Muscle of back (tissue), 11 donors: Measurements from ENCODE around the gene ATXN2. TPM values are rescaled to one million over a fixed set of nuclear protein-coding genes. Genes with fewer than 3 reads are reported as not detected.

ENCODE experiments used
- DNase-seq, 3 donors: peaks; one replicate each; pipeline versions ENCODE4 v3.0.0 to v3.0.0-alpha.2; 2013
- polyA plus RNA-seq, 10 donors: library from polyadenylated mRNA; unstranded; fragments of 120-200 nt; gene quantifications; one replicate each; pipeline ENCODE4 v1.2.1, GENCODE V29; 2013; ENCODE audit not compliant: insufficient read length in 10 of 10

The ATXN2 gene
- polyA plus RNA-seq, 10 donors = 36.9 to 66.1 (median 53.2) TPM

DNA sequence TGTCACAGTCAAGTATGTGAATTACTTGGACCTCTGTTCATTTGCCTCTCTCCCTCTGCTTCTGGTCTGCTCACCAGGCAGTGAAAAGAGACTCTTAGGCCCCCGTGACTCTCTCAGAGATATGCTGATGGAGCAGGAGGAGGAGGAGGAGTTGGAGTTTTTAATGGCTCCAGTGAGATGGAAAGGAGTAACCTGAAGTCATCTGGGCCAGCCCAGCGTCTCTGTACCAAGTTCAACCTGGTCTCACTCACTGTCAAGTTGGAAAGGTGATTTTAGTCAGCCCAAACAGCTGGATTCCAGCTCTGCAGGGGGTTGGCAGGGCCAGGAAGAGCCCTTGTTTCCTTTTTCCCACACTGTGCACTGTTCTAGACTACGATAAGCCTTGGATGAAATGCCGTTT is 144.8 kb downstream of the ATXN2 start:
- no peak for DNase-seq

DNA sequence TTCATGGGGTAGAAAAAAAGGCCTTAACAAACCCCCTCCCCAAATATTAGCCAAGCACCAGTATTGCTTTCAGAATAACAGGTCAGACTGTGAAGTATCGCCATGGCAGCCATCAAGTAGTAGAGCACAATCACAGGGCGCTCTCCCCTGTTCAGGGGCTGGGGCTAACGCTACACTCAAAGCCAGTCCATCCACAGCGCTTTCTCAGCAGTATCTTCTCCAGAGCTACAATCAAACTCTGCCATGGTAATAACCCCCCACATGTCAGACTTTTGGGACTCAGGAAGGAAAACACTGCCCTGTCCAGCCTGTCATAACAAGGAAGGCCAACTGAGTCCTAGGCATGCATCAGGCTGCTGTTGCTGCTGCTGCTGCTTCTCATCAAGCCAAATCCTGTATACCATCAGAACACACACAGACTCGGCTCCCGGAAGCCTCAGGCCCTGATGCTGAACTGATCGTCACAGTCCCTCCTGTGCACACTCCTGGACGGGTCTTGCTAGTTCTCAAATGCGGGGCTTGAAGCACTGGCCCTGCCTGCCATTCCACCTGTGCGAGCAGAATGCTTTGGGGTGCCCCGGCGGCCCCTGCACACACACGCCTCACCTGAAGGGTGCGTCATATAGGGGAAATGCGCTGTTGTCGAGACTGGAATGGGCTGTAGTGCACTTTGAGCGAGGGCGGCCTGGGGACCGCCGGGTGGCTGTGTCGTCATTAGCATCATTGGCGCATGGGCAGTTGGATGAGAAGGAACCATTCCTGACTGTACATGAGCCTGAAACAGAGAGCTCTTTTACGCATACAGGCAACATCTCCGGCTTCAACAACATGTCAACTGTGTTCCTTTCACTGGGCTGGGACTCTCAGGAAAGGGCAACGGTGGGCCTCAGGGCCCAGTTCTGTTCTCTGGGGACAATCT is 145.8 kb downstream of the ATXN2 start:
- no peak for DNase-seq

DNA sequence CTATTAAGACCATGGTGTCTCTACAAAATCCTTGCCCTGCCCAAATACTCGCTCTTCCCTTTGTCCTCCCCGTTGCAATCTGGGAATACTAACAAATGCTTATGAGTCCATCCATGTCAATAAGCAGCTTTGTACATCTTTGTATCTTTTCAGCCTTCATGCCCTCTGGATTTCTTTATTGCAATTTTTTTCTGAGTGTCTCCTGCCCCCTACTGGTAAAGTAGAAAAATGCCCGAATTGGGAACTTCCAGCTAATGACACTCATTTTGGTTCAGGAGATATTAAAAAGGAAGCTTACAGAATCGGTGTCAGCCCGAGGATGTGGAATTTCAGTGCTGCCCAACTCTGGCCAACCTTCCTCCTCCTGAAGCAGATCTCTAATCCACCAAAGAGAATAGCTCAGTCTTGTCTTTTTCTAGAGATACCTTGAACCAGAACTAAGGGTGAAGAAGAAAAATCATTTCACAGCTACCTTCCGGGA is 147.4 kb downstream of the ATXN2 start:
- DNase-seq = peak in 2 of 3 donors; percentile 45 to 60

DNA sequence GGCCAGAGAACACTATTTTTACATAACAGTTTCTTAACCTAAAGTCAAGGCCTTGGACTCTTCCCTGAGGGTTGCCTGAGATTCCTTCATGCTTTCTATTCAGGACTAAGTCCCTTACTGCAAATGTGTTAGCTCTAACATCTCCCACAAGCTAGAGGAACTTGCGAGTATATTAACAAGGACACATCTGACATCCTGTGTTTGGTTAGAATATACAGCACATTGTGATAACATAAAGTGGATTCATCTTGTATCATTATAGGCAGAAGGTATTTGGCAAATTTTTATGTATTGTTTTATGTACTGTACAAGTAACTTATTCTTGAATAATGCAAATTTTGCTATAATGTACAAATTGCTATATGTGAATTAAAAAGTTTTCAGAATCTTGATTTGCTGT is 147.9 kb downstream of the ATXN2 start:
- DNase-seq = no peak

DNA sequence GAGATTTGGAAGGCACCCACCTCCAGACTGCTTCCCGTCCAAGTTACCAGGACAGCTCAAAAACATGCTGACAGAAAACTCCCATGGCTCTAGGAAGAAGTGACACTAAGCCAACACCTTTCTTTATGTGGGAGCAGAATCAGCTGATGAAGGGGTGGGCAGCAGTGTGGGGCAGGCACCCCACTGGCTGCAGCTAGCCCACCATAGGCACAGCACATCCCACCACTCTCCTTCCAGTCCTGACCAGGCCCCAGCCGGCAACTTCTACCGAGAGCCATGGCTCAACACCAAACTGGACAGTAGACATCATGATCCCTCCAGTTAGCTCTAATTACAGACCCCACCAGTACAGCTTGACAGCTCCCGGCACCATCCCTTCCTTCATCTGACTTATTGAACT is 148.4 kb downstream of the ATXN2 start:
- no peak for DNase-seq

DNA sequence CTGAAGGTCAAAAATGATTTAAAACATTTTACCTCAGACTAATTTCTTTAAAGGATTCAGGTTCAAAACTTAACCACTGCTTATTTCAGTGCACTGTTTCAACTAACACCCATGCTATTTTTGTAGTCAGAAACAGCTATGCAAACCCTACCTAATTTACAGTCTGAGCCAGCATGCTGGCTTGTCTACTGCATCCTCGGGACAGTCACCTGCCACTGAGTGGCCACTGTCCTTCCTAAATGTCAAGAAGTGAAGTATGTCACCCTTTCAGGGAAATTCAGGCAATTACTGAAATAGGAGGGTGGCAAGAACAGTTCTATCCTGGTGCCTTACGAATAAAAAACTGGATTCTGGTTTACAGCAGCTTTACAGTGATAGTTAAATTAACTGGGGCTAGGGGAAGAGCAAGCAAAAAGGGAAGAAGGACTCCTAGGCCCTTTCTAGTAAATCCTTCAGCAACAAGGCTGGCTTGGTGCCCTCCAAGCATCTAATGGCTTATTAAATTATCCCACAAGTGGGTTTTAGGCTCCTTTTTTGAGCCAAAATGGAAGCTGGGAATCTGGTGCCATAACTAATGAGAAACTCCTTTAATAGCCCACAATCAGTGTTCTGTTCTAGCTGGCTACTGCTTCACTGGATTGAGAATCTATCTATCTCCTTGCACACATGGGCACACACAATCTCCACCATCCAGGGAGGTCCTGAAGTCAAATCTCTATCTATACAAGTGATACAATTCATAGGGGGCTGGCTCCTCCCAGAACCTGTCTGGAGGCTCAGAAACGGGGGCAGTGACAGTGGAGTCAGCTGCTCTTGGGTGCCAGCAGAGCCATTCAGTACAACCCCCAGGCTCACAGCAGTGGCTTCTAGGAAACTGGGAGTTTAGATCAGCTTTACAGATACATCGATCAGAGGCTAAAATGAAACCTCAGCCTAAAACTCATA is 150.0 kb downstream of the ATXN2 start:
- DNase-seq = no peak

DNA sequence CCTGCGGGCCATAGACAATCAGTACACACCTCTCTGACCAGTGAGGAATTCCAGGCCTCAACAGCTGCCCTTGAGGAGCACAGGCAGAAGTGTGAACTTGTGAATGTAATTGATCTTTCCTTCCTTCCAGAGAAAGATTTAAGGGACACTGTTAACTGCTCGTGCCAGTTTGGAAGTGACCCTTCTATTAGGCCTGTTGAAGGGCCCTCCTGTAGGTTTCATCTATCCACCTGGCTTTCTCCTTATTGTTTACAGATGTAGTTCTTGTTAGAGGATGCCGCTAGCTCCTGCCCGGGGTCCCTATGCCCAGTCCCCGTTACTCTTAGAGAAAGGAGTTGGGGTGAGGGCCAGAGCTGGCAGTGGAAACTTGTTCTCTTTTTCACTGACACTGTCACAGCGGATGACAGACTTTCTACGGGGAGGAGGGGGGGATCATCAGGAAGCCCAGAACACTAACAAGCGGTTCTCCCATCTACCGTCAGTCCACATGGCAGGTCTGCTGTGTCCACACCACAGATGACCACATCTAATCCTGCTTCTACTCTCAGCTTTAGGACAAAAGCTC is 150.8 kb downstream of the ATXN2 start:
- DNase-seq = no peak

DNA sequence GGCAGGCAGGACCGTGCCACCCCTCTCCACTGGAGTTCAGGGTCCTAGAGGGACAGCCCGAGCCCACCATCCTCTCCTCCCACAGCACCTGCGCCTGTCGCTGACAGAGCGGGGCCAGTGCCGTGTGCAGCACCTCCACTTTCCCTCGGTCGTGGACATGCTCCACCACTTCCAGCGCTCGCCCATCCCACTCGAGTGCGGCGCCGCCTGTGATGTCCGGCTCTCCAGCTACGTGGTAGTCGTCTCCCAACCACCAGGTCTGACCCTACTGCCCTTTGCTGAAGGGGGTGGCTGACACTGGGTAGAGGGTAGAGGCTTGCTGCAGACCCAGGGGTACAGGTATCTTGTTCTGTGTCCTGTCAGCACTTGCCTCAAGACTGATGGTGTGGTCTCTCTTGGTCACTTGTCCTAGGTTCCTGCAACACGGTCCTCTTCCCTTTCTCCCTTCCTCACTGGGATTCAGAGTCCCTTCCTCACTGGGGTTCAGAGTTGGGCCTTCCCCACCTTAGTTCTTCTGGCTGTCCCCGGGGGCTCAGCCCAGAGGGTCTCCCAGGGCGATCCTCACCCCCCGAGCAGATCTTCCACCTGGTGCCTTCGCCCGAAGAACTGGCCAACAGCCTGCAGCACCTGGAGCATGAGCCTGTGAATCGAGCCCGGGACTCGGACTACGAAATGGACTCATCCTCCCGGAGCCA is 151.4 kb downstream of the ATXN2 start:
- no peak for DNase-seq

DNA sequence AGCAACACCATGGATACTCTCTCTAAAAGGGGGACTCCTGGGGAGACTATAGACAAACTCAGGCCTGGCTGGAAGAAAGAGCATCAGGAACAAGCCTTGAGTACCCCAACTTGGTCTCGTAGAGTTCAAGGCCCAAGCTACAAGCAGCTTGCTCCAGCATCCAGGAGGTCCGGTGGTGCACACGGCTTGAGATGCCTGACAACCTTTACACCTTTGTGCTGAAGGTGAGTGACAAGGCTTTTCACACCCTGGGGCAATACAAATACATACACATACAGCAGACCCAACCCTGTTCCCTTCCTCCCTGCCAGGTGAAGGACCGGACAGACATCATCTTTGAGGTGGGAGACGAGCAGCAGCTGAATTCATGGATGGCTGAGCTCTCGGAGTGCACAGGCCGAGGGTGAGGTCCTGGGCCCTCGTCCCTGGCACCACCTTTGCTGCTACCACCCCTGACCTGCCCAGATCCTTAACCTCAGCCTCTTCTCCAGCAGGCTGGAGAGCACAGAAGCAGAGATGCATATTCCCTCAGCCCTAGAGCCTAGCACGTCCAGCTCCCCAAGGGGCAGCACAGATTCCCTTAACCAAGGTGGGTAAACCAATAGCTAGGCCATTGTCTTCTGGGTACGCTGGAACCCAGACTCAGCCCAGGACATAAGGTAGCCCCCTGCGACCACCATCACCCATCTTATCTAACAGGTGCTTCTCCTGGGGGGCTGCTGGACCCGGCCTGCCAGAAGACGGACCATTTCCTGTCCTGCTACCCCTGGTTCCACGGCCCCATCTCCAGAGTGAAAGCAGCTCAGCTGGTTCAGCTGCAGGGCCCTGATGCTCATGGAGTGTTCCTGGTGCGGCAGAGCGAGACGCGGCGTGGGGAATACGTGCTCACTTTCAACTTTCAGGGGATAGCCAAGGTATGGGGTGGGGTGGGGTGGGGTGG is 152.2 kb downstream of the ATXN2 start:
- no peak for DNase-seq

DNA sequence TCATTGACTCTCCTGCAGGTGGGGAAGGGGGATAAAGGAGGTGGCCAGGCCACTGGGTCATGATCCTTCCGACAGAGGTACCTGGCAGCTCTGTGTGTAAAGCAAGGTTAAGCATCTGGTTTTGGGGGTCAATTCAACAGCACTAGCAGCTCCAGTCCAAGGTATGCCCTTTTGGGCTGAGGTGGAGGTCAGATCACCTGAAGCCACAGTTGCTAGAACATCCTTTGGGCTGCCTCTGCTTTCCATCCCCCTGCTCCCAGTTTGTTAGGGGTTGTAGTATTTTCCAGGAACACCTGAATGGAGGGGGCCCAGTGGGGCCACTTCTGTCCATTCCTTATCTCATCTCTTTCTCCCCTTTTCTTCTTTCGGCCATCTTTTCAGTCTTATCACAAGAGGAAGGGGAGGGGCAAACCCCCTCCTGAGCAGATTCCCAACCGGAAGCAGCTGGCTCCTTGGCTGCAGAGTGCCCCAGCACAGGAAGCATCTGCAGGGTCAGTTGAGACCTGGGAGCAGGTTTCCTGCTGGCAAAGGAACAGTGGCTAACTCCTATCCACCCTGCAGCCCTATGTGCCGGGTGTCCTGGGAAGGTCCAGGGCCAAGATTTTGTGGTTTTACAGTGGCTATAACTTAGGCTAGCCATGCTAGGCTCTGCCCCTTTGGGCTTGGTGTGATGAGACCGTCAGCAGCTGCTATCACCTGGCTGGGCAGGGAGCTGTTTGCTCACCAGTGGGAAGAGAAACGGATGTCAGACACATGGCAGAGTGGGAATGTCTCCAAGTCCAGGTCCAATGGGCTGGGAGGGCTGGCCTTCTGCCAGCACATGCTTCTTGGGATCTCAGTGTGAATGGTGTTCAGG is 153.2 kb downstream of the ATXN2 start:
- DNase-seq = peak in 1 of 3 donors; percentile 57

DNA sequence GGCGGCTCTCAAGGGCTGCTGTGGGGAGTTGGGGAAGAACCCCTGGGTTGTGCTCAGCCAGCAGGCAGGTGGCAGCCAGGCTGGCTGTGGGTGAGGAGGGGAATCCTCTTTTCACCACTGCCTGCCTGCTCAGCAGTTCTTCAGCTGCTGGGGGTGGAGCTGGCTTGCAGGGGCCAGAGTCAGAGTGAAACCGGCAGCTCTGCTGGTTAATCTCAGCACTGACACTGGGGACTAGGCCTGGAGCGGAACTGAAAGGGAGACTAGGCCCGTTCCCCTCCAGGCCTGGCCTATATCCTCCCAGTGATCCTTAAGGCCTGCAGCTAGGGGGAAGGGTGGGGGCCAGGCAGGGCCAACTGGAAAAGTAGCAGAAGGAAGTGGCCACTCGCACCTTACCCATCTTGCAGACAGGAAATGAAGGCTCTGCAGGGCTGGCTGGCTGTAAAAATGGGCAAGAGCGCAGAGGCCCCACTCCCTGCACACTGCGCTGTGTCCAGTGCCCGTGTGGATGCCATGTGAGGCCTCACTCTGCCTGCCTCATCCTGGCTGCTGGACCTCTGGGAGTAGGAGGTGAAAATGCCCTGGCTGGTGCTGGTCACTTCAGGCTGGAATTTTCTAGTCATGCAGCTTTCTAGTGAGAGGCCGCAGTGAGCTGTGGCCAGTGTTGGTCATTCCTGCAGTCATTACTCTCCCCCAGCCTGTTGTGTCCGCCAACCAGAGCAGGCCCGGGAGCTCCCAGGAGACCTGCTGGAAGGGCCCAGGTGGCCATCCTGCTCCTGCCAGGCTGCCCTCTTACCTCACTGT is 154.0 kb downstream of the ATXN2 start:
- peak in 2 of 3 donors; percentile 62 to 81 for DNase-seq

DNA sequence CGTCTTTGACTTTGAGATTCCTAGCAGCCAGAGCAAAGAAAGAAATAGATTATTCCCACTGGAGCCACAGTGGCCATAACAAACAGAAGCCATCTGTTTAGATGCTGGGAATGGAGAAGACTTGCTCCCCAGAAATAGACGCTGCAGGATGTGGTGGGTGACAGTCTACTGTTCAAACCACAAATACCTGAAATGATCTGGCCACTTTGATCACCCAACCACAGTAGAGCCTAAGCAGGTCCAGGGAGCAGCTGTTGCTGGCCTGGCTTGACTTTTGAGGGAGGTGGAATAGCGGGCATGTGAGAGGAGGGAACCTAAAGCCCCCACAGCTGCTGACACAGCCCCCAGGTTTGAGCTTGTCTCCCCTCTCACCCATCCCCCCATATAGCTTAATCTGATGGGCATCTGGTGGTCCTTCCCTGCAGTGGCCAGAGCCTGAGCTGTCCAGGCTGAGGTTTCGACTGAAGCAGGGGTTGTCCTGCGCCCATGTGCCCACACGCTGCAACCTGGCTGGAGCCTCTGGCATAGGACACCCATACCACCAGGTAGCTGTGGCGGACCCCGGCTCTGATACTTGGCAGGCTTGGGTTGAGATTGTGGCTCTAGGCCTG is 154.7 kb downstream of the ATXN2 start:
- no peak for DNase-seq

DNA sequence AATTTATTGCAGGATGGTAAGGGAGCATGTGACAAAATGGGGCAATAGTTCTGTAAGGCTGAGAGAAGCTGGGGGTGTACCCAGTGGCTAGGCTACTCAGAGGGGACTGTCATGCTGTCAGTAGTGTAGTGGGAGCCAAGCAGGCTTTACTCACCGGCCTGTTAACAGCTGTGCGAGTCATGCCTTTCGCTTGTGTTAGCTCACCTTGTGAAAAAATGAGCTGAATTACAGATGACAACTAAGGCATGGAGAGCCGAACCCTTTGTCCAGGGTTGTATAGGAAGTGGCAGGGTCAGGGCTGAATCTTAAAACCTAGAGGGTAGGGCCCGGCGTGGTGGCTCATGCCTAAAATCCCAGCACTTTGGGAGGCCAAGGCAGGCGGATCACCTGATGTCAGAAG is 155.5 kb downstream of the ATXN2 start:
- DNase-seq = no peak

DNA sequence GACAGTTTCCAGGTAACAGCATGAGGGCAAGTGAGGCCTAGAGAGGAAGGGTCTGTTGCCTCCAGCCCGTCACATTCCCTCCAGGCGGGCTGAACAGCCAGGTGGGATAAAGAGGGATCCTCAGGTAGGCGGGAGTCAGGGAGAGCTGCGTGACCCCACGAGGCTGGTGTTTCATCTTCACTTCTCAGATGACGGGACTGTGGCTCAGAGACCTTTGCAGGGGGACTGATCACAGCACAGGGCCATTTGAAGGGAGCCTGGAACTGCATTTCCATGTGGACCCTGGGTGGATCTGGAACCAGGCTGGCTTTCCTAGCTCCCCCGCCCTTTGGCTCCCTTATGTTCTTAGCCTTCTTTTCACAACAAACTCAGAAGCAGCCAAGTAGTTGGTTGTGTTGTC is 156.0 kb downstream of the ATXN2 start:
- DNase-seq = no peak

DNA sequence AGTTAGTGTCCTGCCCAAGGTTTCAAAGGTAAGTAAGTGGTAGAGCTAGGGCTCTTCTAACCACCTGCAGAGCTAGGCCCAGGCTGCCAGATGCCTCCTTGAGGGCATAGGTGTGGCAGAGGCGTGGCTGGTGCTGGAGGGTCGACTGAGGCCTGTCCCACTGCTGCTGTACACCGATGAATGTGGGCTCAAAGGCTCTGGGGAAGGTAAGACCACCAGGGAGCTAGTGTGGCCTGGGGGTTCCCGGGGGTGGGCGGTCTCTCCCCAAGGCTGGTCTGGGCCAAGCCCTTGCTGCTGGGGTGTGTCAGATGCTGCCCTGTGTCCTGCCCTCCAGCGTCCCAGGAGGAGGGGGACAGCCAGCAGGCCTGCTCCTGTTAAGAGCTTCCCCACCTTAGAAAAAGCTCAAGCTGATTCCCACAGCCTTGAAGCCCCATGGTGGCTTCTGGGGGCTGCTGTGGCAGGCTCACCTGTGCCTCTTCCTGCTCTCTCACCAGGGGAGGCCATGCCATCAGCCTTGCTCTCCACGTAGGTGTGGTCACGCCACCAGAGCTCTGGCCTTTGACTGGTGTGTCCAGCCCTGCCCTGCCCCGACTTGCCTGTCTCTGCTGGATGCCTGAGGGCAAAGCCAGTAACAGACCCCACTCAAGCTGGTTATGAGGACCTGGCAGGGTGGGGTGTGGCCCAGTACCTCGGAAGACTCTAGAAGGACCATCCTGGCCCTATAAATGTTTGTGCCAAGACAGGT is 156.6 kb downstream of the ATXN2 start:
- no peak for DNase-seq

DNA sequence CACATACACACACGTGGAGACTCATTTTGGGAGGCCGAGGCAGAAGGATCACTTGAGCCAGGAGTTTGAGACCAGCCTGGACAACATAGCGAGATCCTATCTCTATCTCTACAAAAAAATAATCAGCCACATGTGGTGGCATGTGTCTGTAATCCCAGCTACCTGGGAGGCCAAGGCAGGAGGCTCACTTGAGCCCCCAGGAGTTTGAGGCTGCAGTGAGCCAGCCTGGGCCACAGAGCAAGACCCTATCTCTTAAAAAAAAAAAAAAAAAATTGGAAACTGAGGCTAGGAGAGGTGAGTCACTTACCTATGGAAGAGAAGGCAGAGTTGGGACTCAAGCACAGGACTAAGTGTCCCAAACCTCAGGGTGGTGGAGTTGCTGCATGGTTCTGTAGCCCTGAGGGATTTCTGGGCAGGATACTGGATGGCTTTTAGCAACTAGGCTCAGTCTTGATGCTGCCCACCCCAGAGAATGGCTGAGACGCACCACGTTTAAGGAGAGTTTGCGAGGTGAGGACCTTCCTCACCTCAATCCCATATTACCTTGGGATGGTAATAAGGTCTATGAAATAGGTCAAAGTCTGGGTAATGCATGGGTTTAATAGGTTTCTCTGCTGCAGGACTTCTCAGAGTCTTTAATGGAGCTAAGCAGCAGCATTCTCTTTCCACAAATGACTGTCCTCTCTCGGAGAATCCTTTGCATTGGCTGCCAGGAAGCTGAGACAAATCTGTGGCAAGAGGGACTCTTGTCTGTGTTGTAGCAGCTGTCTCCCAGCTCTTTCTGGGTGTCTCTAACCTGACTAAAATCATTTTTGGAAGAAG is 157.8 kb downstream of the ATXN2 start:
- no peak for DNase-seq
